ENCODE measurements around the gene GUCY1B1.

- no peak for TF ChIP-seq POLR2A (IDR thresholded peaks at IDR 0.05)
- TF ChIP-seq, protein P1, sequence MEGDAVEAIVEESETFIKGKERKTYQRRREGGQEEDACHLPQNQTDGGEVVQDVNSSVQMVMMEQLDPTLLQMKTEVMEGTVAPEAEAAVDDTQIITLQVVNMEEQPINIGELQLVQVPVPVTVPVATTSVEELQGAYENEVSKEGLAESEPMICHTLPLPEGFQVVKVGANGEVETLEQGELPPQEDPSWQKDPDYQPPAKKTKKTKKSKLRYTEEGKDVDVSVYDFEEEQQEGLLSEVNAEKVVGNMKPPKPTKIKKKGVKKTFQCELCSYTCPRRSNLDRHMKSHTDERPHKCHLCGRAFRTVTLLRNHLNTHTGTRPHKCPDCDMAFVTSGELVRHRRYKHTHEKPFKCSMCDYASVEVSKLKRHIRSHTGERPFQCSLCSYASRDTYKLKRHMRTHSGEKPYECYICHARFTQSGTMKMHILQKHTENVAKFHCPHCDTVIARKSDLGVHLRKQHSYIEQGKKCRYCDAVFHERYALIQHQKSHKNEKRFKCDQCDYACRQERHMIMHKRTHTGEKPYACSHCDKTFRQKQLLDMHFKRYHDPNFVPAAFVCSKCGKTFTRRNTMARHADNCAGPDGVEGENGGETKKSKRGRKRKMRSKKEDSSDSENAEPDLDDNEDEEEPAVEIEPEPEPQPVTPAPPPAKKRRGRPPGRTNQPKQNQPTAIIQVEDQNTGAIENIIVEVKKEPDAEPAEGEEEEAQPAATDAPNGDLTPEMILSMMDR (IDR thresholded peaks at IDR 0.05): no peak
These were observed 34.1 kb upstream of the GUCY1B1 start for GRCh38 chr4:155724731-155725130.
